Anterior cingulate cortex (tissue), 58 donors: ENCODE data around the gene DERL3.

Experiments
- DNase-seq, 58 donors: peaks; one replicate each; lab custom pipeline; 2025; lab: John Stamatoyannopoulos, UW

The DERL3 gene

GRCh38 chr22:23815541-23816155 is 23.2 kb downstream of the DERL3 start:
- DNase-seq, result no peak

- no peak for DNase-seq
Measured at GRCh38 chr22:23812378-23812777, 26.4 kb downstream of the DERL3 start.

- no peak for DNase-seq
Measured at GRCh38 chr22:23806837-23807236, 32.0 kb downstream of the DERL3 start.

- DNase-seq, result peak in 5 of 58 donors; percentile 11 to 71 (median 16)
Measured at GRCh38 chr22:23804781-23805291, 34.0 kb downstream of the DERL3 start.

- no peak for DNase-seq
Measured at GRCh38 chr22:23803001-23803819, 35.6 kb downstream of the DERL3 start.

GRCh38 chr22:23801886-23802377 is 36.9 kb downstream of the DERL3 start:
- no peak for DNase-seq

GRCh38 chr22:23801238-23801821 is 37.5 kb downstream of the DERL3 start:
- no peak for DNase-seq

GRCh38 chr22:23800297-23801237 is 38.2 kb downstream of the DERL3 start:
- no peak for DNase-seq

- DNase-seq, result no peak
Measured at GRCh38 chr22:23796461-23796860, 42.3 kb downstream of the DERL3 start.

GRCh38 chr22:23793326-23793725 is 45.5 kb downstream of the DERL3 start:
- no peak for DNase-seq

GRCh38 chr22:23791738-23792645 is 46.8 kb downstream of the DERL3 start:
- no peak for DNase-seq

GRCh38 chr22:23790819-23791737 is 47.7 kb downstream of the DERL3 start:
- no peak for DNase-seq

GRCh38 chr22:23789638-23790037 is 49.2 kb downstream of the DERL3 start:
- peak in 8 of 58 donors; percentile 14 to 35 (median 18) for DNase-seq

- DNase-seq, result no peak
Measured at GRCh38 chr22:23789121-23789520, 49.7 kb downstream of the DERL3 start.

GRCh38 chr22:23787910-23788309 is 50.9 kb downstream of the DERL3 start:
- DNase-seq, result no peak

GRCh38 chr22:23787600-23787896 is 51.3 kb downstream of the DERL3 start:
- DNase-seq, result no peak

- DNase-seq, result peak in 55 of 58 donors; percentile 31 to 89 (median 71)
Measured at GRCh38 chr22:23786752-23787599, 51.8 kb downstream of the DERL3 start, which contains the start of gene SMARCB1. TSS of gene SMARCB1 (plus strand) at chr22:23786966. CDS start at chr22:23787170, 204 bp downstream.
